D721Med (cell line): ENCODE results near the gene MCRIP1.

ENCODE experiments used
- DNase-seq: peaks from one replicate; pipeline ENCODE4 v3.0.0; 2011; ENCODE audit warnings: low spot score; ENCODE audit not compliant: insufficient read length
- FAIRE-seq: peaks from 2 replicates; lab custom pipeline; 2011; peaks lifted over from hg19 to GRCh38; lab: Jason Lieb, UNC
- TF ChIP-seq, protein P1 (sequence below): IDR thresholded peaks from 2 replicates; pipeline ENCODE4 v1.5.1; 2012; ENCODE audit warnings: mild to moderate bottlenecking, control low read depth; ENCODE audit not compliant: insufficient read depth; ENCODE audit errors: missing control alignments

MCRIP1 gene

DNA sequence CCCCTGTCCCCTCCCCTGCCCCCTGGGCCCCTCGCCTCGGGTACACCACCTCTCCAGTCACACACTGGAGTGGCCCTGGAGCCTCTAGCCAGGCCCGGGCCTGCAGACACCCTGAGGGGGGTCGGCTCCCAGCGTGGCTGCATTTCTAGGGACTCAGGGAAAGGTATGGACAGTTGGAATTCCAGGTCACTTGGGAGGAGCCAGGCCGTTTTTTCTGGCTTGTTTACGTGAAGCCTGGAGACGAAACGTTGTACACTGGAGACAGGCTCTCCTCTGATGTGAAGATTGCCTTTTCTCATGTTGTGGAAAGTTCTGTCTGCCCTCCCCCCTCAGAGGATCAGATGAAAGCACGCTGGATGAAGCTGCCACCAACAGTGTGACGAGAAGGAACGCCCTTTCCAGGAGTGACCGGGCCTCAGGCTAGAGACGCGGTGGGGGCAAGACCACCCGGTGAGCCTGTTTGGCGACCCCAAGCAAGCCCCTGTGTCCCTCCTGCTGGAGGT is 5.7 kb upstream of the MCRIP1 start:
- DNase-seq (no peak), FAIRE-seq (no peak)
- TF ChIP-seq, protein P1, sequence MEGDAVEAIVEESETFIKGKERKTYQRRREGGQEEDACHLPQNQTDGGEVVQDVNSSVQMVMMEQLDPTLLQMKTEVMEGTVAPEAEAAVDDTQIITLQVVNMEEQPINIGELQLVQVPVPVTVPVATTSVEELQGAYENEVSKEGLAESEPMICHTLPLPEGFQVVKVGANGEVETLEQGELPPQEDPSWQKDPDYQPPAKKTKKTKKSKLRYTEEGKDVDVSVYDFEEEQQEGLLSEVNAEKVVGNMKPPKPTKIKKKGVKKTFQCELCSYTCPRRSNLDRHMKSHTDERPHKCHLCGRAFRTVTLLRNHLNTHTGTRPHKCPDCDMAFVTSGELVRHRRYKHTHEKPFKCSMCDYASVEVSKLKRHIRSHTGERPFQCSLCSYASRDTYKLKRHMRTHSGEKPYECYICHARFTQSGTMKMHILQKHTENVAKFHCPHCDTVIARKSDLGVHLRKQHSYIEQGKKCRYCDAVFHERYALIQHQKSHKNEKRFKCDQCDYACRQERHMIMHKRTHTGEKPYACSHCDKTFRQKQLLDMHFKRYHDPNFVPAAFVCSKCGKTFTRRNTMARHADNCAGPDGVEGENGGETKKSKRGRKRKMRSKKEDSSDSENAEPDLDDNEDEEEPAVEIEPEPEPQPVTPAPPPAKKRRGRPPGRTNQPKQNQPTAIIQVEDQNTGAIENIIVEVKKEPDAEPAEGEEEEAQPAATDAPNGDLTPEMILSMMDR: no peak

DNA sequence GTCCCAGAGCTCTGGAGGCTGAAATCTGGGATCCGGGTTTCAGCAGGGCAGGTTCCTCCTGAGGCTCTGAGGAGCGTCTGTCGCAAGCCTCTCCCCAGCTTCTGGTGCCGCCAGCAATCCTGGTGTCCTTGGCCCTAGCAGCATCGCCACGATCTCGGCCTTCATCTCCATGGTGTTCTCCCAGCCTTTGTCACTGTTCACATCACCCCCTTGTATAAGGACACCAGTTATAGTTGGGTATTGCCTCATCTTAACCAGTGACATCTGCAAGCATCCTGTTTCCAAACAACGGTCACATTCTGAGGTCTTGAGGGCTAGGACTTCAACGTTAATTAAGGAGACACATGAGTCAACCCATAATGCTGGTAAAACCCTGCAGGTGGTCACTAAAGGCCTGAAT is 4.5 kb upstream of the MCRIP1 start:
- TF ChIP-seq, protein P1: no peak
- FAIRE-seq (no peak), DNase-seq (no peak)

DNA sequence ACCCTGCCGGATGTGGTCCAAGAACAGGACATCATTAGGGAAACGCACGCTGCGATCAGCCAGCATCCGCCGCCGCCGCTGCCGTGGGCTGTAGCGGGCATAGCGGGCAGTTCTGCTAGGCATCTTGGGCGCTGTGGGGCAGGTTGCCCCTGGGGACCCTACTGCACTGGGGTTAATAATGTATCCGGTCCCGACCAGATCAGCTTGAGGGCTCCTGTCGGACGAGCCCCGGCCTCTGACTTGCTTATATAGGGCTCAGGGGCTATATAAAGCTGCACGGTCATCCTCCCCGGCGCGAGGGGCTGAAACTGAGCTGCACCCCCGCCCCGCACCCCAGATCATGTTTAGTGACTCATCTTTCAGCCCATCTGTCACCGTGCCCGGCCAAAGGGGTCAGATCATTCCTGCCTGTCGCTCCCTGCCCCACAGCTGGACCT is 1.8 kb upstream of the MCRIP1 start, which contains the start of gene PPP1R27:
TSS of gene PPP1R27 (minus strand) at position 220 of the 437 bp plus-strand sequence. CDS start at position 123, 97 bp downstream.
- FAIRE-seq (no peak), DNase-seq (no peak)
- TF ChIP-seq, protein P1: no peak

DNA sequence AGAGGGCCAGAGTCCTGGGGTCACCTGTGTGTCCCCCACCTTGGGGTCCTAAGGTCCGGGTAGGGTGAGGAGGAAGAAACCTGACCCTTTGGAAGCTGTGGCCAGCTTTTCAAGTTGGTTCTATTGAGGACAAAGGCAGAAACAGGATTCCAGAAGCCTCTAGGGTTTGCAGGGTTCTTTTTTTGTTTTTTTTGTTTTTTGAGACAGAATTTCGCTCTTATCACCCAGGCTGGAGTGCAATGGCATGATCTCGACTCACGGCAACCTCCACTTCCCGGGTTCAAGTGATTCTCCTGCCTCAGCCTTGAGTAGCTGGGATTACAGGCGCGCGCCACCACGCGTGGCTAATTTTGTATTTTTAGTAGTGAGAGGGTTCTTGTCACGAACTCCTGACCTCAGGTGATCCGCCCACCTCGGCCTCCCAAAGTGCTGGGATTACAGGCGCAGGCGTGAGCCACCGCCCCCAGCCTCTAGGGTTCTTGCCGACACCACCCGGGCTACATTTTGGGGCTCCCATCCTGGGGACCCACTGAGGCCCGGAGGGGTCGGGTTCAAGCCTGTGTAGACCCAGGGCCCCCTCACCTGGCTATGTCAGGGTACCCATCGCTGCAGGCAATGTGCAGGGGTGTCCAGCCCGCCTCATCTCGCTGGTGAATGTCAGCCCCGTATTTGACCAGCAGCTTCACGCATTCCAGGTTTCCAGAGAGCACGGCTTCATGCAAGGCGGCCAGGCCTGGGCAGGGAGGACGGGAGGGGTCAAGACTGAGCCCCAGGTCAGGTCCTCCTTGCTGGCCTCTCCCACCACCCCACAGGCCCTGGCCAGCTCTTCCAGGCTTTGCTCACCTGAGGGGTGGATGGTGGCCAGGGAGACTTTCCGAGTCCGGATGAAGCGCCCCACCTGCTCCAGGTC is 1.1 kb upstream of the MCRIP1 start:
- DNase-seq: no peak
- FAIRE-seq: no peak
- TF ChIP-seq, protein P1: no peak

DNA sequence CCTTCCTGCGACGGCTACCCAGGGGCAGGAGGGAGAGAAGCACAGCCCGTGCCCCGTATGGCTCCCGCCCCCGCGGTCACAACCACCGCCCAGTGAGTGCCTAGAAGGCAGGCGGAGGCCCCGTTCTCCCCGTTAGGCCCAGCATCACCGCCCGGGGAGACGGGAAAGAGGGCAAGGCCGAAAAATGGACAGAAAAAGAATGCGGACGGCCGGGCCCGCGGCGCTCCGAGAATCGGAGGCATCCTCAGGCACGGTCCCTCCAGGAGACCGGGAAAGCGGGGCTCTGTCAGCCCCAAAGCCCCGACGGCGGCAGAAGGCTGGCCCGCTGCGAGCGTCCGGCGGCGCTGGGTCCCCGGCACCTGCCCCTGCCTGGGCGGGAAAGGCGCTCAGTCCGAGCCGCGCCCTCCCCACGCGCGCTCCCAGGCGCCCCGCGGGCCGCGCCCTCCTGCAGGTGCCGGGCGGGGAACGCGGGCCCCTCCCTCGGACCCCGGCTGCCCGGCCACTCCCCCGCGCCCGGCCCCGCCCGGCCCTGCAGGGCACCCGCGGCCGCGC is 407 bp downstream of the MCRIP1 start:
- no peak for DNase-seq
- FAIRE-seq: no peak
- TF ChIP-seq, protein P1: no peak

DNA sequence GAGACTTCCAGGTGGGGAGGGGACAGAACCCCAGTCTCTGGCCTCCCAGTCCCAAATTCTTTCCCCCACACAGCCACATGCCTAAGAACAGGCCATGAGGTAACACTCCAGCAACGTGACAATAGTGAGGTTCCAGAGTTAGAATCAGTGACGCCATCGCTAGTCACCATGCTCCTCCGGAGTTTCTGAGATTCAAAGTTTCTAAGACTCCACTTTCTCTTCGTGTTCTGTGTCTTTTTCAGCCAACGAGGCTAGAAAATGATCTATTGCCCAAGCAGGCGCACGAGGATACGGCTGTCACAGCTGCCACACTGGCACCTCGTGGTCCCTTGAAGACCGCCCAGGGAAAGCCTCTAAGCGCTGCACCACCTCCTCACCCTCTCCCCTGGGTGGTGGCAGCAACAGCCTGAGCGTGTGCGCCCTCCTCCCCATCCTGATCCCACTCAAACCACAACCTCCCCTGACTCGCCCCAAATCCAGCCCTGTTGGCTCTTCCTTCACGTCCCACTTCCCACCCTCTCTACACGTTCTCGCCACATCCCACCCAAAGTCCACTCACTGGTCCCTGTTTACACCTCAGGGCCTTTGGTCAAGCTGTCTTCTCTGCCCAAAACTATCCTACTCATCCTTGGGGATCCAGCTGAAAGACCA is 1.0 kb downstream of the MCRIP1 start:
- TF ChIP-seq, protein P1: no peak
- FAIRE-seq: no peak

More for the DNA sequence above, 1.0 kb downstream of the MCRIP1 start:
- no peak for DNase-seq
